Upper lobe of right lung (tissue), 1 donor: ENCODE data around the gene C17orf75. TPM values are rescaled to one million over a fixed set of nuclear protein-coding genes. Genes with fewer than 3 reads are reported as not detected.
A peak's percentile ranks its signal among the peaks of the same experiment; 100 is the strongest.
"Not testable (repeated sequence)": the region's sequence is repeated elsewhere in the genome, so short reads cannot be mapped to it uniquely, and the experiment has no call there.

Experiments used
- ATAC-seq: fragments of 200-7000 bp; cut with Tn5 transposase; one replicate; pipeline ENCODE4 v1.9.1; 2020; ENCODE audit warnings: mild to moderate bottlenecking, moderate library complexity
- DNase-seq: peaks from one replicate; pipeline ENCODE4 v3.0.0-alpha.2; 2020
- H3K27ac ChIP-seq: fragments of 200-600 bp; one replicate; pipeline ENCODE4 v1.8.0; 2022
- H3K27me3 ChIP-seq: fragments of 200-600 bp; one replicate; pipeline ENCODE4 v1.8.0; 2022; ENCODE audit warnings: mild to moderate bottlenecking
- H3K36me3 ChIP-seq: fragments of 200-600 bp; one replicate; pipeline ENCODE4 v1.8.0; 2022
- H3K4me1 ChIP-seq: fragments of 200-600 bp; one replicate; pipeline ENCODE4 v1.8.0; 2022
- H3K4me3 ChIP-seq: fragments of 200-600 bp; one replicate; pipeline ENCODE4 v1.8.0; 2022; ENCODE audit warnings: mild to moderate bottlenecking
- H3K9me3 ChIP-seq: fragments of 200-600 bp; one replicate; pipeline ENCODE4 v1.8.0; 2022
- CTCF ChIP-seq: fragments of 200-600 bp; IDR thresholded peaks from one replicate; pipeline ENCODE4 v1.8.0; 2022; ENCODE audit warnings: antibody characterized with exemption
- intact Hi-C: fragments of 100-400 bp; cut with DNase I; formaldehyde crosslinking; loops from one replicate; pipeline ENCODE4 v1.11.0; 2022
- total RNA-seq: library from RNA; stranded (reverse); fragmentation: NEBNext Ultra II Directional; extraction: Animal tissue kit (Norgen Biotek cat#: 25700); gene quantifications from one replicate; pipeline ENCODE4 v1.2.1, GENCODE V29; 2021
- donor health status: DM: no; HTN: yes; CAD: no; lungs with severe emphysema.

Gene C17orf75
- total RNA-seq, 1 donor from 2014 or later = 14.2 TPM

- Histone ChIP-seq H3K9me3 (no peaks in the 10 kb centered on the region), H3K27ac (no peak overlapping the region), H3K27me3 (no peaks in the 10 kb centered on the region), H3K4me1 (peaks cover 8% of the 10 kb centered on the region), H3K4me3 (peak overlapping the region; percentile 19), H3K36me3 (no peaks in the 10 kb centered on the region)
- DNase-seq (peak; percentile 87), ATAC-seq (peak; percentile 94)
- TF ChIP-seq CTCF = peak; percentile 95
- intact Hi-C loops = loop anchor here (5.0 kb wide), 1 partner anchor 62 kb away; no protein-coding TSS in a partner anchor
Measured at GRCh38 chr17:32319548-32319905, 22.4 kb downstream of the C17orf75 start.

GRCh38 chr17:32318071-32318470 lies 23.9 kb downstream of the C17orf75 start:
- Histone ChIP-seq H3K4me1 (no peaks in the 10 kb centered on the region), H3K9me3 (no peaks in the 10 kb centered on the region), H3K27ac (no peak overlapping the region), H3K4me3 (no peak overlapping the region), H3K27me3 (no peaks in the 10 kb centered on the region), H3K36me3 (no peaks in the 10 kb centered on the region)
- ATAC-seq (no peak), DNase-seq (no peak)
- TF ChIP-seq CTCF = no peak
- intact Hi-C loops = loop anchor here (5.0 kb wide), 1 partner anchor 61 kb away; no protein-coding TSS in a partner anchor

- Histone ChIP-seq H3K4me3 (no peak overlapping the region), H3K27me3 (no peaks in the 10 kb centered on the region), H3K4me1 (no peaks in the 10 kb centered on the region), H3K27ac (no peak overlapping the region), H3K36me3 (no peaks in the 10 kb centered on the region), H3K9me3 (no peaks in the 10 kb centered on the region)
- no peak for ATAC-seq
- TF ChIP-seq CTCF = no peak
- no peak for DNase-seq
- intact Hi-C loops = loop anchor here (5.0 kb wide), 1 partner anchor 60 kb away; no protein-coding TSS in a partner anchor
Measured at GRCh38 chr17:32317353-32317752, 24.6 kb downstream of the C17orf75 start.

GRCh38 chr17:32316653-32317052 lies 25.3 kb downstream of the C17orf75 start:
- H3K9me3 ChIP-seq, H3K27ac ChIP-seq, H3K36me3 ChIP-seq, ATAC-seq, H3K27me3 ChIP-seq, DNase-seq, H3K4me1 ChIP-seq, H3K4me3 ChIP-seq: not testable (repeated sequence)
- intact Hi-C loops = loop anchor here (5.0 kb wide), 1 partner anchor 59 kb away; no protein-coding TSS in a partner anchor

GRCh38 chr17:32315171-32315570 lies 26.8 kb downstream of the C17orf75 start:
- H3K4me1 ChIP-seq = no peaks in the 10 kb centered on the region
- H3K27ac ChIP-seq = no peak overlapping the region
- ATAC-seq = no peak
- no peaks in the 10 kb centered on the region for H3K27me3 ChIP-seq
- intact Hi-C loops = loop anchor here (5.0 kb wide), 1 partner anchor 58 kb away; no protein-coding TSS in a partner anchor
- no peaks in the 10 kb centered on the region for H3K36me3 ChIP-seq
- DNase-seq = no peak
- H3K4me3 ChIP-seq = no peak overlapping the region
- TF ChIP-seq CTCF = no peak
- H3K9me3 ChIP-seq = no peaks in the 10 kb centered on the region

- intact Hi-C loops = loop anchor here (5.0 kb wide), 1 partner anchor 57 kb away; no protein-coding TSS in a partner anchor
- no peak overlapping the region for H3K4me3 ChIP-seq
- no peak for ATAC-seq
- H3K27me3 ChIP-seq = no peaks in the 10 kb centered on the region
- no peaks in the 10 kb centered on the region for H3K9me3 ChIP-seq
- no peak for DNase-seq
- H3K27ac ChIP-seq = no peak overlapping the region
- no peaks in the 10 kb centered on the region for H3K4me1 ChIP-seq
- no peaks in the 10 kb centered on the region for H3K36me3 ChIP-seq
- TF ChIP-seq CTCF = no peak
Measured at GRCh38 chr17:32314636-32315035, 27.3 kb downstream of the C17orf75 start.
